Testis (tissue), 2 donors: ENCODE measurements around the gene SASH1.

Experiments used
- POLR2A ChIP-seq: fragments of 450-650 bp; IDR thresholded peaks from one replicate; pipeline ENCODE4 v1.6.1; 2017; ENCODE audit warnings: antibody characterized with exemption, mild to moderate bottlenecking, moderate library complexity
- TF ChIP-seq, protein P1 (sequence below), 3 experiments: fragments of 450-650 bp in 2 of 3; fragments of 200-600 bp in 1 of 3; sonication (generic) in 1 of 3; IDR thresholded peaks; one replicate each; pipeline ENCODE4 v1.5.1; 2016 to 2019; ENCODE audit warnings: antibody characterized with exemption in 3 of 3, mild to moderate bottlenecking in 2 of 3, moderate library complexity in 1 of 3

DNA sequence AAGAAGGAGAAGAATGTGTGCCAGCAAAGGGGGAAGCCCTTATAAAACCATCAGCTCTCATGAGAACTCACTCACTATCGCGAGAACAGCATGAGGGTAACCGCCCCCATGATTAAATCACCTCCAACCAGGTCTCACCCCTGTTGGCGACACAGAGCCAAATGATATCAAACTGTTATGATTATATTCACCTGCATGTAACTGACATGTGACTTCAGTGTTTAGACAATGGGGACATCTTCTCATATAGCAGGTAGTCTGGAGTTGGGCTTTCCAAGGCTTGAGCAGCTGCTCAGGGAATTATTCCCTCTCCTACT lies 115.2 kb downstream of the SASH1 start:
- TF ChIP-seq, protein P1, sequence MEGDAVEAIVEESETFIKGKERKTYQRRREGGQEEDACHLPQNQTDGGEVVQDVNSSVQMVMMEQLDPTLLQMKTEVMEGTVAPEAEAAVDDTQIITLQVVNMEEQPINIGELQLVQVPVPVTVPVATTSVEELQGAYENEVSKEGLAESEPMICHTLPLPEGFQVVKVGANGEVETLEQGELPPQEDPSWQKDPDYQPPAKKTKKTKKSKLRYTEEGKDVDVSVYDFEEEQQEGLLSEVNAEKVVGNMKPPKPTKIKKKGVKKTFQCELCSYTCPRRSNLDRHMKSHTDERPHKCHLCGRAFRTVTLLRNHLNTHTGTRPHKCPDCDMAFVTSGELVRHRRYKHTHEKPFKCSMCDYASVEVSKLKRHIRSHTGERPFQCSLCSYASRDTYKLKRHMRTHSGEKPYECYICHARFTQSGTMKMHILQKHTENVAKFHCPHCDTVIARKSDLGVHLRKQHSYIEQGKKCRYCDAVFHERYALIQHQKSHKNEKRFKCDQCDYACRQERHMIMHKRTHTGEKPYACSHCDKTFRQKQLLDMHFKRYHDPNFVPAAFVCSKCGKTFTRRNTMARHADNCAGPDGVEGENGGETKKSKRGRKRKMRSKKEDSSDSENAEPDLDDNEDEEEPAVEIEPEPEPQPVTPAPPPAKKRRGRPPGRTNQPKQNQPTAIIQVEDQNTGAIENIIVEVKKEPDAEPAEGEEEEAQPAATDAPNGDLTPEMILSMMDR (IDR thresholded peaks at IDR 0.05) = no peak
- no peak for TF ChIP-seq POLR2A
